ENCODE data around the gene NPHP4.

NPHP4 gene

GRCh38 chr1:5969168-5969567 lies 23.1 kb downstream of the NPHP4 start:
- no peak for DNase-seq

- no peak for DNase-seq
These were observed 24.0 kb downstream of the NPHP4 start for GRCh38 chr1:5968161-5968736.

- DNase-seq, result no peak
These were observed 24.7 kb downstream of the NPHP4 start for GRCh38 chr1:5967351-5968160.

GRCh38 chr1:5966543-5967205 lies 25.6 kb downstream of the NPHP4 start:
- no peak for DNase-seq

- DNase-seq, result no peak
These were observed 26.6 kb downstream of the NPHP4 start for GRCh38 chr1:5965586-5966131.

GRCh38 chr1:5962265-5963105 lies 29.7 kb downstream of the NPHP4 start:
- no peak for DNase-seq

GRCh38 chr1:5961601-5962000 lies 30.6 kb downstream of the NPHP4 start:
- no peak for DNase-seq

- no peak for DNase-seq
These were observed 31.9 kb downstream of the NPHP4 start for GRCh38 chr1:5960336-5960735.

- DNase-seq, result no peak
These were observed 32.5 kb downstream of the NPHP4 start for GRCh38 chr1:5959667-5960230.

- DNase-seq, result no peak
These were observed 33.1 kb downstream of the NPHP4 start for GRCh38 chr1:5959087-5959486.

GRCh38 chr1:5956022-5956830 lies 36.0 kb downstream of the NPHP4 start:
- no peak for DNase-seq

- no peak for DNase-seq
These were observed 36.7 kb downstream of the NPHP4 start for GRCh38 chr1:5955479-5955977.

GRCh38 chr1:5954964-5955363 lies 37.3 kb downstream of the NPHP4 start:
- no peak for DNase-seq

GRCh38 chr1:5953386-5953785 lies 38.8 kb downstream of the NPHP4 start:
- DNase-seq, result no peak

GRCh38 chr1:5951846-5952410 lies 40.3 kb downstream of the NPHP4 start:
- DNase-seq, result no peak

GRCh38 chr1:5950994-5951785 lies 41.0 kb downstream of the NPHP4 start:
- DNase-seq, result no peak

- no peak for DNase-seq
These were observed 41.9 kb downstream of the NPHP4 start for GRCh38 chr1:5950201-5950895.

- no peak for DNase-seq
These were observed 42.5 kb downstream of the NPHP4 start for GRCh38 chr1:5949761-5950100.

GRCh38 chr1:5949085-5949760 lies 43.0 kb downstream of the NPHP4 start:
- DNase-seq, result no peak

Measured in activated CD4-positive, CD25-positive, alpha-beta regulatory T cell (primary cell).